Stimulated activated memory B cell treated with anti-CD40 and anti-IgM and Interleukin-4, amounts not matched to agents 10 μg/mL and 1 μg/mL and 100 μg/mL, for 72 hours (primary cell): ENCODE data around the gene MDFIC.

Experiments
- ATAC-seq: fragments of 150-1000 bp; cut with Tn5 transposase; 2 replicates; pipeline ENCODE4 v1.10.0; 2021
- H3K27ac Mint-ChIP-seq: one replicate; pipeline ENCODE4 v1.8.0; 2022; ENCODE audit warnings: mild to moderate bottlenecking, mixed read lengths
- H3K27me3 Mint-ChIP-seq: one replicate; pipeline ENCODE4 v1.8.0; 2022; ENCODE audit warnings: mixed read lengths
- H3K36me3 Mint-ChIP-seq: one replicate; pipeline ENCODE4 v1.8.0; 2022; ENCODE audit warnings: mixed read lengths
- H3K4me1 Mint-ChIP-seq: one replicate; pipeline ENCODE4 v1.8.0; 2022; ENCODE audit warnings: mixed read lengths
- H3K4me3 Mint-ChIP-seq: one replicate; pipeline ENCODE4 v1.8.0; 2022; ENCODE audit warnings: mild to moderate bottlenecking, moderate library complexity, mixed read lengths
- H3K9me3 Mint-ChIP-seq: one replicate; pipeline ENCODE4 v1.8.0; 2022; ENCODE audit warnings: mixed read lengths

Gene MDFIC

DNA sequence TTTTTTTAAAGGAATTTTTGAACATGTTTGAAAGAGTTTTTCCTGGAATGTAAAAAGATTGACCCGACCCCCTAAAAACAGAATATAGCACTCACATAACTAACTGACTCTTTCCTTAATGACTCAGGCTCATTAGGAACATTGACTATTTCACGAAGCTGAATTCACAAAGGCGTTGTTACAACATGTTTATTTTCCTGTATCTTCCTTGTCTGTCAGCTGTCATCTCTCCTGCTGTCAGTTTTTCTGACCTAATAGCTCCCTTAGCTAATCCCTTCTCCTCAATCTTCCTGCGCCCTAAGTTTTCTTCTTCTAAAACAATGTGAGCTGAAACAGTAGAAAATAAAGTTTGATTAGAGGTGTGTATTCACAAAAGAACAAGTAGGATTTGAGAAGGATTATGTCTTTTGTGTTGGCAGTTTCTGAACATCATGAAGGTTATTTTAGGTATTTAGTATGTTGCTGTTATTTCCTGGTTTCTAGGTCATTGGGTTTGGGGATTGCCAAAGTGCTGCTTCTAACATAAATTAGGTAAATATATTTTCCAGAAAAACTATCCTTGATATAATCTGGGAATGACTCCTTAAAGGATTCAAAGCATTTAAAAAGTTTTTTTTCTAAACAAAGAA lies 4.6 kb upstream of the MDFIC start:
- peaks cover 74% of the 10 kb centered on the region for H3K4me1 Mint-ChIP-seq
- H3K9me3 Mint-ChIP-seq, result no peaks in the 10 kb centered on the region

GRCh38 chr7:114919587-114919986 lies 2.3 kb upstream of the MDFIC start:
- Mint-ChIP-seq H3K9me3 (no peaks in the 10 kb centered on the region), H3K27me3 (no peaks in the 10 kb centered on the region), H3K27ac (peak overlapping the region; percentile 99), H3K4me1 (peaks cover 67% of the 10 kb centered on the region), H3K4me3 (peak overlapping the region; percentile 54), H3K36me3 (peaks cover 9% of the 10 kb centered on the region)
- ATAC-seq, result peak; percentile 42

More for the DNA sequence above, 4.6 kb upstream of the MDFIC start:
- Mint-ChIP-seq H3K36me3 (peaks cover 8% of the 10 kb centered on the region), H3K27me3 (no peaks in the 10 kb centered on the region), H3K27ac (peak overlapping the region; percentile 99), H3K4me3 (peak overlapping the region; percentile 60)
- no peak for ATAC-seq

GRCh38 chr7:114921631-114922025 lies 266 bp upstream of the MDFIC start:
- Mint-ChIP-seq H3K4me3 (peak overlapping the region; percentile 97), H3K27me3 (no peaks in the 10 kb centered on the region), H3K36me3 (peaks cover 14% of the 10 kb centered on the region), H3K9me3 (no peaks in the 10 kb centered on the region), H3K27ac (peak overlapping the region; percentile 99), H3K4me1 (peaks cover 66% of the 10 kb centered on the region)
- ATAC-seq, result no peak

DNA sequence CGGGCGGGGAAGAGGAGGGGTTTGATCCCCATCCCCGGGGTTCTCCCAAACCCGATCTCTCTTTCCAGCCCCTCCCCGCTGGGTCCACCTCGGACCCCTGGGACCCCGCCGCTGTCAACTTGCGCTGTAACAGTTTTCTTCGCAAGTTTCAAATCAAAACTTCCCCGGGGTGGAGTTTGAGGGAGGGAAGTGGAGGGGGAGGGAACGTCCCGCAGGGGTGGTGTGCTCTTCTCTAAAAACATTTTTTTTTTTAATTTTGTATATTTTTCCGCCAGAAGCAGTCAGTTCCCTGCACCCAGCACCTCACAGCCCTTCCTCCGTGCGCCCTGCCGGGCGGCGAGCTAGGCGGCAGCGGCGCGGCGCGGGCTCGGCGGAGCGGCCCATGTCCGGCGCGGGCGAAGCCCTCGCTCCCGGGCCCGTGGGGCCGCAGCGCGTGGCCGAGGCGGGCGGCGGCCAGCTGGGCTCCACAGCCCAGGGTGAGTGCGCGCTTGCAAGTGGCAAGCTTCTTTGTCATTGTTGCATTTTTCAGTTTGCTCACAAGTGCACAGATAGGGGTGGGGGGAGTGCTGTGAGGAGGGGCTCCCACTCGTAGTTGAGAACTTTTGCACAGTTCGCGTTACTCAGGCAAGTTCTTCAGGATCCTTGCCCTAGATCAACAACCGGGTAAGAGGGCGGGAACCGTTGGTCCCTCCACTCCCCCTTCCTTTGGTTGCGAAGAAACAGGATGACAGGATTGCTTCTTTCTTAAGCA lies 933 bp downstream of the MDFIC start:
- H3K27ac Mint-ChIP-seq, result peak overlapping the region; percentile 99
- H3K9me3 Mint-ChIP-seq, result no peaks in the 10 kb centered on the region
- peak overlapping the region; percentile 97 for H3K4me3 Mint-ChIP-seq
- H3K4me1 Mint-ChIP-seq, result peaks cover 60% of the 10 kb centered on the region
- no peaks in the 10 kb centered on the region for H3K27me3 Mint-ChIP-seq
- peaks cover 14% of the 10 kb centered on the region for H3K36me3 Mint-ChIP-seq
- ATAC-seq, result peak; percentile 76

GRCh38 chr7:114923403-114923713 lies 1.5 kb downstream of the MDFIC start:
- no peak for ATAC-seq
- peaks cover 14% of the 10 kb centered on the region for H3K36me3 Mint-ChIP-seq
- H3K4me1 Mint-ChIP-seq, result peaks cover 55% of the 10 kb centered on the region

DNA sequence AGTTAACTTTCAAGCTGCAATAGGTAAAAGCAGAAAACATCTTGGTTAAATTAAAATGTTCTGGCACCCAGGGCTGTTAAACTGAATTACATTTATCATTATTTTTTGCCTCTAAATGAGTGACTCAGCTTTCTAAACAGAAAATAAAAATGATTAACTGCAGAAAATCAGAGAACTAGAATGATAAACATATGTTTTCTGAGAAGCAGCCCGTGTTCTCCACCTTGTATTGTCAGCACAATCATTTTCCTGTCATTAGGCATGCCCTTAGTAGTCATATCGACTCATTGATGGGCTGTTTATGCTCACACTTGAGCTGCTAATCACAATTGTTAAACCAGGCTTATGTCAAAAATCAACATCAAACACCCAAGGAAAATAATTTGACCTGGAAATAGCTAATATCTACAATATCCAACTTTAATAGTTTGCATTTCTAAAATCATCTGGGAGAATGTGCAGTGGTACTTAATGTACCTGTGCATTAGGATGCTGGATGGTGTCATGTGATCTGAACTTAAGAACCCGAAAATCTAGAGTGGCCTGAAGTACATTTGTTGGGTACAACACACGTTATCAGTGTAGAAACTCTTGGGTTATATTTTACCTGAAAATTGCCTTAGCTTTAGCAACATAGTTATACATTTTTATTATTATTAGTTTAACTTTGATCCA lies 2.3 kb downstream of the MDFIC start:
- peaks cover 47% of the 10 kb centered on the region for H3K4me1 Mint-ChIP-seq
- H3K27me3 Mint-ChIP-seq, result no peaks in the 10 kb centered on the region
- peaks cover 14% of the 10 kb centered on the region for H3K36me3 Mint-ChIP-seq
- H3K9me3 Mint-ChIP-seq, result no peaks in the 10 kb centered on the region
- H3K4me3 Mint-ChIP-seq, result peak overlapping the region; percentile 97
- H3K27ac Mint-ChIP-seq, result peak overlapping the region; percentile 99
- ATAC-seq, result no peak

More at GRCh38 chr7:114923403-114923713, 1.5 kb downstream of the MDFIC start:
- Mint-ChIP-seq H3K9me3 (no peaks in the 10 kb centered on the region), H3K27me3 (no peaks in the 10 kb centered on the region), H3K27ac (peak overlapping the region; percentile 99), H3K4me3 (peak overlapping the region; percentile 97)

GRCh38 chr7:114925434-114925833 lies 3.5 kb downstream of the MDFIC start:
- H3K4me3 Mint-ChIP-seq, result peak overlapping the region; percentile 85
- H3K9me3 Mint-ChIP-seq, result no peaks in the 10 kb centered on the region
- no peak for ATAC-seq
- H3K36me3 Mint-ChIP-seq, result peaks cover 14% of the 10 kb centered on the region
- H3K27me3 Mint-ChIP-seq, result no peaks in the 10 kb centered on the region
- peaks cover 34% of the 10 kb centered on the region for H3K4me1 Mint-ChIP-seq
- peak overlapping the region; percentile 99 for H3K27ac Mint-ChIP-seq

DNA sequence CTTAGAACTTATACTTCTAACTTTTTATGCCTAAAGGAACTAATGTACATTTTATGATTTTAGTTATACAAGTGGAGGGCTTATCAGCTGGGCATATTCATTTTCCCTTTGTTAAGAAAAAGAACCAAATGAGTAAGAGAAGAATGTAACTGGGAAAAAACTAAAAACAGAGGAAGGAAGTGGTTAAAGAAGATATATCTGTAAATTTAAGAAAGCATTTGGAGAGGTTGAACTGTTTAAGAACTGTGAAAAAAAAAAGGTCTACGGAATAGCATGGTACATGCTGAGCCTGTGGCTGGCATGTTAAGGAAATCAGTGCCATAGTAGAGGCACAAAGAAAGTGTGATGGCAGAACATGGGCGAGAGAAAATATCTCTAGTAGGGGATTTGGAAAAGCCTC lies 6.2 kb downstream of the MDFIC start:
- ATAC-seq, result no peak
- H3K4me1 Mint-ChIP-seq, result peaks cover 20% of the 10 kb centered on the region
- H3K27me3 Mint-ChIP-seq, result no peaks in the 10 kb centered on the region
- H3K36me3 Mint-ChIP-seq, result peaks cover 23% of the 10 kb centered on the region
- H3K27ac Mint-ChIP-seq, result no peak overlapping the region
- no peak overlapping the region for H3K4me3 Mint-ChIP-seq
- no peaks in the 10 kb centered on the region for H3K9me3 Mint-ChIP-seq

- Mint-ChIP-seq H3K9me3 (no peaks in the 10 kb centered on the region), H3K27me3 (no peaks in the 10 kb centered on the region), H3K4me3 (no peak overlapping the region), H3K27ac (no peak overlapping the region), H3K4me1 (peaks cover 20% of the 10 kb centered on the region), H3K36me3 (peaks cover 38% of the 10 kb centered on the region)
- no peak for ATAC-seq
Measured at GRCh38 chr7:114929570-114929969, 7.7 kb downstream of the MDFIC start.

DNA sequence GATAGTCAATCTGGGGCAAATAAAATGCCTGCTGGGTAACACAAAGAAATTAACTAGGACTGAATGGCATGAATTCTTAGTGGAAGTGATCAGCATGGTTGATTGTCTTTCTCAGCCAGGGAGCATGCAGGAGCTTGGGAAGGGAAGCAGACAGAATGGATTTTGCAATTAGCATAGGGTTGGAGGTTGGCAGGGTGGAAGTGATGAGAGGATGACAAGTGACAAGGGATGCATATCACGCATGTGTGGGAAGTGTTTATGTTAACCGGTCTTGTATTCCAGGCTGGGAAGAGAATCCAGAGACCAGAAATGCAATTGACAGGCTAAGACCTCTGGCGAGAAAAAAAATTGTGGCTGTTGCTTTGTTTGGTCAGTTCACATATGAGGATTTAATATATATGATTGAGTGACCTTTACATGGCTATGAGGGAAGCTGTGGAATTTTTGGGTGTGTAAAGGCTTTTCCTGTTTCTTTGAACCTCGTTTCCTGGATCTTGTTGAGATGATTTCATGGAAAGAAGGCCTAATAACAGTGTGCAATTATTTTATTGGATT lies 8.3 kb downstream of the MDFIC start:
- ATAC-seq, result no peak
- no peak overlapping the region for H3K4me3 Mint-ChIP-seq
- peaks cover 18% of the 10 kb centered on the region for H3K4me1 Mint-ChIP-seq
- H3K27me3 Mint-ChIP-seq, result no peaks in the 10 kb centered on the region
- no peaks in the 10 kb centered on the region for H3K9me3 Mint-ChIP-seq
- peaks cover 41% of the 10 kb centered on the region for H3K36me3 Mint-ChIP-seq
- no peak overlapping the region for H3K27ac Mint-ChIP-seq

DNA sequence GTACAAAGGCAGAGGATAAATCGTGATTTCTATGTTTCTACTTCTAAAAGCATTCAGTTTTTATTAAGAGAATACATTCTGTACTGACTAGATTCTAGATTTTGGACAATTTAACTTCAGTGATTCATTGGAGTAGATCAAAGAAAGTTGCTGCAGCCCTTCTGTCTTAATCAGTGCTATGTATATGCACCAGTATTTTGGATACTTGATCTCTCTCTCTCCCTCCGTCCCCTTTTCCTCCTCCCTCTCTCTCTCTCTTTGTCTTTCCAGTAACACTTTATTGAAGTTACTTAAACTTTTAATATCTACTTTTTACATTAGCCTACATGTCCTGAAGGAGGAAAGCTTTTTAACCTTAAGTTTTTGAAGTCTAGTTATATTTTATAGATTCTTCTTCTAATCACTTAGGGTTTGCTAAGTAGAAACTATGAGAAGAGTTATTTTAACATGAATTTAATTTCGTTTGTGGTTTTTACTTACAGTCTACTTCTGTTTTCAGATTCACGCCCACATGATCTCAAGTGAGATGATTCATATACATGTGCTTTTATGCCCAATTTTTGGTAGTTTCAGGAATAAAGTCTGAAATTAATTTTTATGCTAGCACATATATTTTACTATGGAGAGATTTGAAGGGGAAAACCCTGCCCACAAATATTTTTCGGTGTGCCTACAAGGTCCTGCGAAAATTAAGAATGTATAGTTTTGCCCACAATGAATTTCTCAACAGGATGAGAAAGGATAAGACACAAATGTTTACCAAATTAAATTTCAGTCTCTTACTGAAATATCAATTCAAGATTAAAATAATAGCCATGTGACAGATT lies 9.1 kb downstream of the MDFIC start:
- Mint-ChIP-seq H3K27me3 (no peaks in the 10 kb centered on the region), H3K9me3 (no peaks in the 10 kb centered on the region), H3K36me3 (peaks cover 37% of the 10 kb centered on the region), H3K4me1 (peaks cover 19% of the 10 kb centered on the region), H3K27ac (no peak overlapping the region), H3K4me3 (no peak overlapping the region)
- peak; percentile 77 for ATAC-seq

GRCh38 chr7:114931656-114932011 lies 9.7 kb downstream of the MDFIC start:
- no peak overlapping the region for H3K4me3 Mint-ChIP-seq
- peak; percentile 95 for ATAC-seq
- H3K4me1 Mint-ChIP-seq, result peaks cover 15% of the 10 kb centered on the region
- H3K36me3 Mint-ChIP-seq, result peaks cover 37% of the 10 kb centered on the region
- H3K27ac Mint-ChIP-seq, result no peak overlapping the region
- H3K27me3 Mint-ChIP-seq, result no peaks in the 10 kb centered on the region
- no peaks in the 10 kb centered on the region for H3K9me3 Mint-ChIP-seq

- peaks cover 16% of the 10 kb centered on the region for H3K4me1 Mint-ChIP-seq
- H3K27me3 Mint-ChIP-seq, result no peaks in the 10 kb centered on the region
- H3K27ac Mint-ChIP-seq, result no peak overlapping the region
- no peaks in the 10 kb centered on the region for H3K9me3 Mint-ChIP-seq
- H3K36me3 Mint-ChIP-seq, result peaks cover 37% of the 10 kb centered on the region
- no peak for ATAC-seq
- H3K4me3 Mint-ChIP-seq, result no peak overlapping the region
Measured at GRCh38 chr7:114932991-114933390, 11.1 kb downstream of the MDFIC start.

GRCh38 chr7:114933658-114934057 lies 11.8 kb downstream of the MDFIC start:
- Mint-ChIP-seq H3K27ac (no peak overlapping the region), H3K36me3 (peaks cover 37% of the 10 kb centered on the region), H3K4me3 (no peak overlapping the region), H3K4me1 (peaks cover 16% of the 10 kb centered on the region), H3K9me3 (no peaks in the 10 kb centered on the region), H3K27me3 (no peaks in the 10 kb centered on the region)
- no peak for ATAC-seq

GRCh38 chr7:114934086-114934485 lies 12.2 kb downstream of the MDFIC start:
- no peaks in the 10 kb centered on the region for H3K27me3 Mint-ChIP-seq
- no peaks in the 10 kb centered on the region for H3K9me3 Mint-ChIP-seq
- H3K36me3 Mint-ChIP-seq, result peaks cover 37% of the 10 kb centered on the region
- no peak overlapping the region for H3K4me3 Mint-ChIP-seq
- H3K4me1 Mint-ChIP-seq, result peaks cover 16% of the 10 kb centered on the region
- no peak overlapping the region for H3K27ac Mint-ChIP-seq
- no peak for ATAC-seq
